Fibroblast of lung (primary cell): ENCODE results near the gene LEKR1. TPM values are rescaled to one million over a fixed set of nuclear protein-coding genes. Genes with fewer than 3 reads are reported as not detected.

Experiments
- DNase-seq, 2 donors: peaks; one replicate each; pipeline versions ENCODE4 v3.0.0 to v3.0.0-alpha.2; 2010; ENCODE audit warnings: low read depth in 2 of 2
- H2AFZ ChIP-seq: 2 replicates; pipeline ENCODE4 v1.5.1; 2012; ENCODE audit warnings: low read length, control low read depth, inconsistent platforms
- H3K27ac ChIP-seq: 2 replicates; pipeline ENCODE4 v1.5.1; 2011; ENCODE audit warnings: low read length, control low read depth; ENCODE audit not compliant: insufficient read depth
- H3K27me3 ChIP-seq: 2 replicates; pipeline ENCODE4 v1.5.1; 2011; ENCODE audit warnings: mild to moderate bottlenecking, low read length; ENCODE audit not compliant: control insufficient read depth, insufficient read depth
- H3K36me3 ChIP-seq: 2 replicates; pipeline ENCODE4 v1.5.1; 2011; ENCODE audit warnings: low read length; ENCODE audit not compliant: control insufficient read depth, insufficient read depth
- H3K4me1 ChIP-seq: 2 replicates; pipeline ENCODE4 v1.5.1; 2011; ENCODE audit warnings: low read length; ENCODE audit not compliant: control insufficient read depth, insufficient read depth; ENCODE audit errors: extremely low read depth
- H3K4me2 ChIP-seq: 2 replicates; pipeline ENCODE4 v1.5.1; 2011; ENCODE audit warnings: low read length, control low read depth; ENCODE audit not compliant: insufficient read depth; ENCODE audit errors: extremely low read depth
- H3K4me3 ChIP-seq, 4 experiments: fragments of 200-600 bp in 1 of 4; sonication (generic) in 1 of 4; replicated peaks in 1 of 4; 2 replicates each; pipeline ENCODE4 v1.5.1; 2011 to 2016; ENCODE audit warnings: low read length in 4 of 4, low read depth in 3 of 4, mild to moderate bottlenecking in 3 of 4, control low read depth in 2 of 4, inconsistent platforms in 1 of 4, mixed read lengths in 1 of 4; ENCODE audit not compliant: insufficient read depth in 1 of 4; ENCODE audit errors: control extremely low read depth in 1 of 4
- H3K79me2 ChIP-seq: 2 replicates; pipeline ENCODE4 v1.5.1; 2012; ENCODE audit warnings: mild to moderate bottlenecking, low read length, inconsistent platforms; ENCODE audit not compliant: control insufficient read depth, insufficient read depth
- H3K9ac ChIP-seq: 2 replicates; pipeline ENCODE4 v1.5.1; 2011; ENCODE audit warnings: mild to moderate bottlenecking, low read length, control low read depth; ENCODE audit not compliant: insufficient read depth
- H3K9me3 ChIP-seq: 2 replicates; pipeline ENCODE4 v1.5.1; 2012; ENCODE audit warnings: low read depth, low read length; ENCODE audit not compliant: control insufficient read depth, insufficient read depth
- H4K20me1 ChIP-seq: 2 replicates; pipeline ENCODE4 v1.5.1; 2011; ENCODE audit warnings: low read length; ENCODE audit not compliant: control insufficient read depth, insufficient read depth; ENCODE audit errors: extremely low read depth
- CTCF ChIP-seq, 2 donors: IDR thresholded peaks in 1 of 2; conservative IDR thresholded peaks in 1 of 2; 1 replicate in 1 of 2; 2 replicates in 1 of 2; pipeline ENCODE4 v1.5.1; 2011 to 2012; ENCODE audit warnings: low read length in 2 of 2, control low read depth in 1 of 2, inconsistent platforms in 1 of 2, low read depth in 1 of 2, mild to moderate bottlenecking in 1 of 2
- EZH2 ChIP-seq: IDR thresholded peaks from 2 replicates; pipeline ENCODE4 v1.5.1; 2012; ENCODE audit warnings: low read length, control low read depth, mild to moderate bottlenecking; ENCODE audit errors: missing control alignments
- polyA plus RNA-seq, 2 donors: library from polyadenylated mRNA; depleted of rRNA in 1 of 2; stranded (reverse) in 1 of 2; unstranded in 1 of 2; fragments of >200 nt; gene quantifications; 2 replicates each; pipeline ENCODE4 v1.2.1, GENCODE V29; 2011 to 2012; ENCODE audit warnings: missing spikeins in 1 of 2
- total RNA-seq: library from RNA; depleted of rRNA; stranded (reverse); fragments of >200 nt; gene quantifications from 2 replicates; pipeline ENCODE4 v1.2.1, GENCODE V29; 2014

Gene LEKR1
- total and polyA plus RNA-seq, 2 donors (not counting 1 experiment from before 2014, with no cell fraction given) = 0.28 to 1.3 TPM

- no peaks in the 10 kb centered on the region for H3K4me1 ChIP-seq
- no peaks in the 10 kb centered on the region for H3K9me3 ChIP-seq
- no peak overlapping the region for H3K9ac ChIP-seq
- no peak overlapping the region for H3K4me3 ChIP-seq
- H3K27me3 ChIP-seq = peaks cover 2% of the 10 kb centered on the region
- H2AFZ ChIP-seq = no peak overlapping the region
- no peak overlapping the region for H3K27ac ChIP-seq
- H4K20me1 ChIP-seq = no peaks in the 10 kb centered on the region
- H3K36me3 ChIP-seq = no peaks in the 10 kb centered on the region
- H3K79me2 ChIP-seq = no peaks in the 10 kb centered on the region
- no peak overlapping the region for H3K4me2 ChIP-seq
- DNase-seq = no peak
- TF ChIP-seq CTCF (conservative IDR thresholded peaks at IDR 0.05 in 1 of 2, IDR thresholded peaks at IDR 0.05 in 1 of 2; ENCODE audit: low read depth in 1 of 2, low read length in 2 of 2) = no peak
- no peak for TF ChIP-seq EZH2
Observed at GRCh38 chr3:157059661-157060060, 233.5 kb downstream of the LEKR1 start.

- no peak overlapping the region for H3K27ac ChIP-seq
Observed at GRCh38 chr3:157061265-157061664, 235.1 kb downstream of the LEKR1 start.

DNA sequence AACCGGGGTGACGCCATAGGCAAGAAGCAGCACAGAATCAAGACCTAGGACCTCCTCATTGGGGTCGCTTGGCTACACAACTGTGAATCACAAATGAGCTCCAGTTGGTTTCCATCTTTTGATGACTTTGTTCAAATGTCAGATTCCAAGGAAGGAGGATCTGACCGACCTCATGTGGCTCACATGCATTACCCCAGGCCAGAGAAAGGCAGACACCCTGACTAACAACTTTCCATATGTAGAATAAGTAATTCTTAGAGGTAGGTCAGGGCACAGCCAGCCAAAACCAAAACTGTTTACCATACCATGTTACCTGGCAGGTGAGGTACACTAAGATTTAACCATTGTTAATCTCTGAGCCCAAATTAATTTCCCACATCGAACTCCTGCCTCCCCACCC lies 237.3 kb downstream of the LEKR1 start:
- Histone ChIP-seq H3K79me2 (no peaks in the 10 kb centered on the region), H3K4me1 (no peaks in the 10 kb centered on the region), H3K27ac (no peak overlapping the region), H3K27me3 (peaks cover 2% of the 10 kb centered on the region), H3K9ac (no peak overlapping the region), H3K4me3 (no peak overlapping the region), H2AFZ (no peak overlapping the region), H3K4me2 (no peak overlapping the region), H3K9me3 (no peaks in the 10 kb centered on the region), H4K20me1 (no peaks in the 10 kb centered on the region), H3K36me3 (no peaks in the 10 kb centered on the region)
- no peak for DNase-seq
- TF ChIP-seq EZH2 (no peak), CTCF (conservative IDR thresholded peaks at IDR 0.05 in 1 of 2, IDR thresholded peaks at IDR 0.05 in 1 of 2; ENCODE audit: low read depth in 1 of 2, low read length in 2 of 2) (no peak)

More at GRCh38 chr3:157061265-157061664, 235.1 kb downstream of the LEKR1 start:
- Histone ChIP-seq H3K4me1 (no peaks in the 10 kb centered on the region), H3K9me3 (no peaks in the 10 kb centered on the region), H3K36me3 (no peaks in the 10 kb centered on the region), H3K9ac (no peak overlapping the region), H3K4me3 (no peak overlapping the region), H3K4me2 (no peak overlapping the region), H4K20me1 (no peaks in the 10 kb centered on the region), H3K27me3 (peaks cover 2% of the 10 kb centered on the region), H2AFZ (no peak overlapping the region), H3K79me2 (no peaks in the 10 kb centered on the region)
- TF ChIP-seq CTCF (conservative IDR thresholded peaks at IDR 0.05 in 1 of 2, IDR thresholded peaks at IDR 0.05 in 1 of 2; ENCODE audit: low read depth in 1 of 2, low read length in 2 of 2) (no peak), EZH2 (no peak)
- DNase-seq = no peak
